DMS 273 (cell line): ENCODE data around the gene OR10A5.
A peak's percentile ranks its signal among the peaks of the same experiment; 100 is the strongest.
"Not testable (repeated sequence)": the region's sequence is repeated elsewhere in the genome, so short reads cannot be mapped to it uniquely, and the experiment has no call there.

Experiments
- DNase-seq: peaks from one replicate; lab custom pipeline; 2025; ENCODE audit not compliant: unreplicated experiment; lab: John Stamatoyannopoulos, UW

Gene OR10A5, protein sequence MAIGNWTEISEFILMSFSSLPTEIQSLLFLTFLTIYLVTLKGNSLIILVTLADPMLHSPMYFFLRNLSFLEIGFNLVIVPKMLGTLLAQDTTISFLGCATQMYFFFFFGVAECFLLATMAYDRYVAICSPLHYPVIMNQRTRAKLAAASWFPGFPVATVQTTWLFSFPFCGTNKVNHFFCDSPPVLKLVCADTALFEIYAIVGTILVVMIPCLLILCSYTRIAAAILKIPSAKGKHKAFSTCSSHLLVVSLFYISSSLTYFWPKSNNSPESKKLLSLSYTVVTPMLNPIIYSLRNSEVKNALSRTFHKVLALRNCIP

DNA sequence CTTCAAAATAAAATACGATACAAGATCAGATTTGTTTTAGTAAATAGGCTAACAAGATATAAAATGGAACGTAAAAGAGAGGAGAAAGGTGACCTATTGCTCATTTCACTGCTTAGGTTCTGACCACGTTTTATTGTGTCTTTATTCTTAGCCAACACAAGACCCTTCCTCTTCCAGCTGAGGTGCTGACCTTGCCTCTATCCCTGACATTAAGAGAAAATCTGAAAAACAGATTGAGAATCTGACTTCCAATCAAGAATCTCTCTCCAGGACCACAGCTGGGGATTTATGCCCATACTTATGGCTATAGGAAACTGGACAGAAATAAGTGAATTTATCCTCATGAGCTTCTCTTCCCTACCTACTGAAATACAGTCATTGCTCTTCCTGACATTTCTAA lies at the start of gene OR10A5:
OR10A5 (plus strand) TSS at position 301 of the 400 bp plus-strand sequence; CDS start at position 301, 0 bp downstream.
- DNase-seq = no peak

DNA sequence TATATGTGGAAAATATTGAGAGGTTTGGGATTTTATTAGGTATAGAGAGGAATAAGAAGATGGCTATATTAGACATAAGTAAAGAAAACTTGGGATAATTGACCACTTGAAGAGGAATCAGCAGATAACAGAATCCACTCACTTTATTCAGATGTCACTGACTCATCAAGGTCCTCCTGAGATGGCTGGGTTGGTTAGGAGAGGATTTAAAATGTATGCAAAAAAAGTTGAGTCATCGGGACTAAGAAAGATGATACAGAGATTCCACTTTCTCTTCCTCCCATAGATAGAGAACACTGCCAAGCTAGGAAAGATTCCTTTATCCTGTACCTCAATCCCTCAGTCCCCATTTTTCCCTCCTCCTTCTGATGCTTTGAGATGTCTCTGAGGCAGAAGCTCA lies 46.1 kb upstream of the OR10A5 start, which contains the start of gene OR6A2:
OR6A2 (minus strand) TSS at position 288 of the 400 bp plus-strand sequence. CDS start 3,981 bp downstream, outside the sequence.
- no peak for DNase-seq

GRCh38 chr11:6801075-6801474 lies 44.4 kb upstream of the OR10A5 start:
- not testable (repeated sequence) for DNase-seq

DNA sequence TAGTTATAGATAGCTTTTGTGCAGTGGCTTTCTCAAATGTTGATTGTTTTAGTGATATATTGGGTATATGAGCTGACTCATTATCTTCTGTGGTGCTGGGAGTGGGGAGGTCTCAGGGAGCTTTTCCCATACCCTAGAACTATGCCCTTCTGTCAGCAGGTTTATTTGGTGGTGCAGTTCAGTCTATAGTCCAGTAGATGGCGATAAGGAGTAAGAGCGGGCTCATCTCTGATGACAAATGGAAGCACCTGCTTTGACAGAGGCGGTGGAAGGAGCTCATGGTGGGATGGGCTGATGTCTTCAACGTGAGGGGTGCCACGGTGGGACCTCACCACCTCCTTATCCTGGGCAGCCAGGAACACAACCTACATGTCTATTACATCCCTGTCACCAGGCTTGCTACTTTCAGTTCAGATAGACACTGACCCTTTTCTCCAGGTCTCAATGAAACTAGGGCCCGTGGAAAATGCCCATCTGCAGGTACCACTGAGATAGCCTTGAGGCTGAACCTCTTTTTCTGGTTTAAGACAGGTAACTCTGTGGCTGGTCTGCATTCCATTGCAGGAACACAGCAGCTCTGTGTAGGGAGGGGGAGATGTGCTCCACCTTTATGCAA lies 33.0 kb upstream of the OR10A5 start:
- peak; percentile 43 for DNase-seq

GRCh38 chr11:6813656-6814055 lies 31.8 kb upstream of the OR10A5 start:
- DNase-seq = no peak

DNA sequence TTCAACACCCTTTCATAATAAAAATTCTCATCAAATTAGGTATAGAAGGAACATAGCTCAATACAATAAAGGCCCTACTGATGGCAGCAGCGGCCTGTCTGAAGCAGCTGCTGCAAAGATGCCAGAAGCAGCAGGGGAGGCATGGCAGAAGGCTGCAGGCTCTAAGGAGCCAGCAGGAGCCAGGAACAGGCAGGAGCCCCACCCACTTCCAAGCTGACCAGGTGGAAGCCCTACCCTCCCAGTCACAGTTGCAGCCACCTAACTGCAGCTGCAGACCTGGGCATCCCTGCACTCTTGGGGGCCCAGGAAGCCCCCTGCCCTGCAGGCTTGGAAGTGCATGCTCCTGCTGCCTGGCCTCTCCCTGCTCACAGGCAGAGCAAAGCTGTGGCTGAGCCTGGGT lies 27.8 kb upstream of the OR10A5 start:
- DNase-seq = peak; percentile 7

DNA sequence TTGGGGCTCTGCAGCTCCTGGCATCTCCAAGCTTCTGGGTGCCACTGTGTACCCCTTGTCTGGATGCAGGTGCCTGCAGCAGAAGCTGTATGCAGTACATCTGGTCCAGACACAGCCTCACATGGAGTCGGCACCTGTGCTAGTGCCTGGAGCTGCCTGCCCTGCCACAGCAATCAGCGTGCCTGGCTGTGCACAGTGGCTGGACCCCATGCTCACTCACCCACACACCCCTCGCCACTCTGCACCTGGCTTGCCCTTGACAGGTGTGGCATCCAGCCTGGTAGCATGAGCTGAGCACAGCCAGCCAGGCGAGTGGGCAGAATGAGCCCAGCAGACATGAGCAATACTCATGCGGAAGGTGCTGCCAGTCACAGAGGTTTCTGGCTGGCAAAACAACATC lies 26.5 kb upstream of the OR10A5 start:
- DNase-seq = no peak

DNA sequence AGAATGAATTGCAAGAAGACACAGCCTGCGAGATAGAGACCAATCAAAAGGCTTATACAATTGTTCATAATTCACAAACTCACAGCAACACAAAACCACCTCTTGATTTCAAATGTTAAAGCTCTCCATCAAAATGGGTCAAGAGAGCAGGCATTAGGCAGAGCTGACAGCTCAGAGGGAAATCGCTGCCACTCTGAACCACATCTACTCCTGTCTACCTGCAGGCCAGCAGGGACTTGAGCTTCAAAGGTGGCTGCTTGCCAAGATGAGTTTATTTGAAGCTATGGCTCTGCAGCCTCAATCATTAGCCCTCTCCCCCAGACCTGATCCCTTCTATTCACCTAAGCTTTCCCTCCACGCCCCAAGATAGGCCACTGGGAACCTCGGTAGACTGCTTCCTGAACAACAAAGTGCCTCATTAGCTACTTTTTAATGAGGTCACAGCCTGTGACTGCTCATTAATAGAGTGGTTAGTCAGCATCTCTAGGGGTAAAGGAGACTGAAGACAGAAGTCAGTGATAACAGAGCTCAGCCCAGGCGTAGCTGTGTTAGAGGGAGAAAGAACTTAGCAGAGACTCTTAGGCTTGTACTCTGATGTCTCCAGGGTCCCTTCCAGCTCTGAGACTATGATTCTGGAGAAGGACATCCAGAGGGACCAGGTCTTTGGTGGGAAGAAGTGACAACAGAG lies 21.2 kb upstream of the OR10A5 start:
- DNase-seq = no peak

DNA sequence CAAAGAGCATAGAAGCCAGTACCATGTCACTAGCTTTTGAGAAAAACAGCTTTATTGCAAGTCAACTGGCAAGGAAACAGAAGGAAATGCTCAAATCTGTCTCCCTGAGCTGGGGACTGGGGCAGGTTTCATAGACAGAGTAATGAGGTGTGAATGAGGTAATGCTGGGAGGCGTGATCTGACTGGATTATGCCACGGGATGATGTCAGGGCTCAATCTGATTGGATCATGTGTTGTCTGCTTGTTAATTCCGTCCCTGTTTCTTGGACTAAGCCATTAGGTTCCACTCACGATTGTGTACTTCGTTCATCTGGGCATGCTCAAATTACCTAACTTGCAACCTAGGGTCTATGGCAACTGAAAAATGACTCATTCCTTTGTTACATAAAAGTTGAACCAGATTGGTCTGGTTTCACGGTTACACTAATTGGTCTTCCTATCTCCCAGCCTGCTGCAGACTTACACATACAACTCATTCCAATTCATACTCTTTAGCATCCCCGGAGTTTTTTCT lies 20.2 kb upstream of the OR10A5 start:
- DNase-seq = no peak

- no peak for DNase-seq
Measured at GRCh38 chr11:6828103-6828502, 17.4 kb upstream of the OR10A5 start.

GRCh38 chr11:6833356-6833755 lies 12.1 kb upstream of the OR10A5 start:
- no peak for DNase-seq

GRCh38 chr11:6834021-6834420 lies 11.5 kb upstream of the OR10A5 start:
- DNase-seq = no peak

- no peak for DNase-seq
Measured at GRCh38 chr11:6841694-6842093, 3.8 kb upstream of the OR10A5 start.

DNA sequence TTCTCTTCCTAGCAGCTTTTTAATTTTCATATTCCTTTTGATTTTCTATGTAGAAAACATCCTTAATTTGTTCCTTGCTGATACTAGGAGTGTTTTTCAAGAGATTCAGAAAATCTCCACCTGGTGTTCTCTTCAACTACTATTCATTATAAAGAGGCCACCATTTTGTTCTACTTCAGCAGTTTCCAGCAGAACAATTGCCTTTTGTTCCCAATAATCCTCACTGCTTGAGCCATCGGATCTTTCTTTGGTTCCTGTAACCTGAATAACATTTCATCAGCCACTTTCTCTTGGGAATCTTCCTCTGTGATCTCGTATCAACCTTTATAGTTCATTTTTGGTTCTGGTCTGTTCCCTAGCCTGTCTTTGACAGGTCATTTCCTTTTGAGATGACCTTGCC lies 1.8 kb upstream of the OR10A5 start:
- no peak for DNase-seq

GRCh38 chr11:6844356-6844755 lies 1.1 kb upstream of the OR10A5 start:
- no peak for DNase-seq

DNA sequence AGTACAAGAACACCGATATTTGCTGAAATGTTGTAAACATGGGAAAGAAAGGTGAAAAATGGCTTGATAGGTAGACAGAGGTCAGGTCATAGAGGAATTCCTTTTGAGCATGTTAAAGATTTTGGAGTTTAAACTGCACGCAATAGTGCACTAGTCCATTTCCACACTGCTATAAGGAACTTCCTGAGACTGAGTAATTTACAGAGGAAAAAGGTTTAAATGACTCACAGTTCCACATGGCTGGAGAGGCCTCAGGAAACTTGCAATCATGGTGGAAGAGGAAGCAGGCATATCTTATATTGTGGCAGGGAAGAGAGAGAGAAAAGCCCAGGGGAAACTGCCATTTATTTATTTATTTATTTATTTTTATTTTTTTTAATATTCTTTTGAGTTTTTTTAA lies 5.0 kb downstream of the OR10A5 start:
- no peak for DNase-seq

GRCh38 chr11:6854801-6855200 lies 9.3 kb downstream of the OR10A5 start:
- not testable (repeated sequence) for DNase-seq

- DNase-seq = no peak
Measured at GRCh38 chr11:6855971-6856541, 10.6 kb downstream of the OR10A5 start.

DNA sequence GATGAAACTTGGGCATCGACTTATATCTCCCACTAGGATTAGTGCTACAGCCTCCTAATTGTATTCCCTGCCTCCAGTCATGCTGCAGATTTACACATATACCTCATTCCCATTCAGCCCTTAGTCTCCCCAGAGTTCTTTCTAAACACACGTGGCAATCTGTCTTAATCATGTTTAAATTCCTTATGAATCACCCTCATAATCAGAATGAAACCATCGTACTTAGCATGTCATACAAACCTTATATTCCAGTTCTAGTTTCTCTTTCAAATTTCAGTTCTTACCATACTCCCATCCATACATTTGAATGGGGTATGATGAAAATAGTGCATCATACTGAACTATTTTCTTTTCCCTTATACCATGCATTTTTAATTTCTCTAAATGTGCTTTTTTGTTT lies 11.4 kb downstream of the OR10A5 start:
- DNase-seq = no peak

DNA sequence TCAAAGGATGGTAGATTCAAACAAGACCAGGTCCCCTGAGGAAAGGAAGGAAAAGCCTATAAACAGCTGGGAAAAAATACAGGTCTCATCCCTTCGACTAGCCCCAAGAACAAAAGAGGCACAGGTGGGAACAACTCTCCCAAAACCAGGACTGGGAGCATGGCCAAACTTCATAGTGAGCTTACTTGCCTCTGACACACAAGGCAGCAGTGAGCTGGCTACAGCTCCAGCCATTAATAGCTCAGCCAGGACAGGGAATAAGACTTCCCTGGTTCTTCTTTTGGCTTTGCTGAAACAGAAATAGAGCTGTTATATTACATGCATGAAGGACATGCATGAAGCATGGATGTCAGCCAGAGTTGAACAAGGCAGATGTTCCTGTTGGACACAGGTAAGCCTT lies 17.5 kb downstream of the OR10A5 start, which contains the start of gene OR10A2:
OR10A2 (plus strand) TSS at position 97 of the 400 bp plus-strand sequence. CDS start 6,698 bp downstream, outside the sequence.
- DNase-seq = peak; percentile 1

- DNase-seq = no peak
Measured at GRCh38 chr11:6864438-6864837, 19.0 kb downstream of the OR10A5 start.
